CD4-positive, alpha-beta T cell treated with Interleukin-15 for 1 hour (primary cell): ENCODE measurements around the gene CTSL.
A peak's percentile ranks its signal among the peaks of the same experiment; 100 is the strongest.

Experiments used
- DNase-seq: peaks from one replicate; pipeline ENCODE4 v3.0.0-alpha.2; 2020

Gene CTSL

GRCh38 chr9:87725900-87726709 is at the start of gene CTSL:
CTSL (plus strand) TSS chr9:87726119; CDS start chr9:87727604, 1,485 bp downstream.
- peak; percentile 68 for DNase-seq

- no peak for DNase-seq
Observed at GRCh38 chr9:87676976-87677775, 48.7 kb upstream of the CTSL start.

GRCh38 chr9:87677776-87678587 is 47.9 kb upstream of the CTSL start:
- DNase-seq, result no peak

- DNase-seq, result no peak
Observed at GRCh38 chr9:87678650-87679355, 47.1 kb upstream of the CTSL start.

- DNase-seq, result no peak
Observed at GRCh38 chr9:87681271-87682061, 44.5 kb upstream of the CTSL start.

GRCh38 chr9:87682085-87682484 is 43.8 kb upstream of the CTSL start:
- no peak for DNase-seq

- DNase-seq, result no peak
Observed at GRCh38 chr9:87682618-87683017, 43.3 kb upstream of the CTSL start.

GRCh38 chr9:87683751-87684626 is 41.9 kb upstream of the CTSL start:
- DNase-seq, result no peak

GRCh38 chr9:87684627-87685219 is 41.2 kb upstream of the CTSL start:
- DNase-seq, result no peak

GRCh38 chr9:87685441-87685840 is 40.5 kb upstream of the CTSL start:
- no peak for DNase-seq

- no peak for DNase-seq
Observed at GRCh38 chr9:87685871-87686519, 39.9 kb upstream of the CTSL start.

- DNase-seq, result no peak
Observed at GRCh38 chr9:87686520-87687090, 39.3 kb upstream of the CTSL start.

- no peak for DNase-seq
Observed at GRCh38 chr9:87687207-87687606, 38.7 kb upstream of the CTSL start.

GRCh38 chr9:87694236-87694755 is 31.6 kb upstream of the CTSL start:
- DNase-seq, result no peak

- no peak for DNase-seq
Observed at GRCh38 chr9:87695523-87695922, 30.4 kb upstream of the CTSL start.

- no peak for DNase-seq
Observed at GRCh38 chr9:87696641-87697040, 29.3 kb upstream of the CTSL start.

GRCh38 chr9:87698069-87698809 is 27.7 kb upstream of the CTSL start:
- no peak for DNase-seq

GRCh38 chr9:87699835-87700234 is 26.1 kb upstream of the CTSL start:
- DNase-seq, result no peak
